ENCODE results near the gene YY2.
A peak's percentile ranks its signal among the peaks of the same experiment; 100 is the strongest.
"Not testable (repeated sequence)": the region's sequence is repeated elsewhere in the genome, so short reads cannot be mapped to it uniquely, and the experiment has no call there.

Gene YY2

GRCh38 chrX:21855937-21856415, at the start of gene YY2:
TSS of gene YY2 (plus strand) at chrX:21855987. CDS start at chrX:21856485, 498 bp downstream.
- no peak for DNase-seq

GRCh38 chrX:21806691-21807090, 49.1 kb upstream of the YY2 start:
- DNase-seq, result no peak

- DNase-seq, result no peak
Measured at GRCh38 chrX:21811832-21812231, 44.0 kb upstream of the YY2 start.

GRCh38 chrX:21812628-21813027, 43.2 kb upstream of the YY2 start:
- DNase-seq, result no peak

GRCh38 chrX:21813612-21814368, 42.0 kb upstream of the YY2 start:
- no peak for DNase-seq

GRCh38 chrX:21816136-21816535, 39.7 kb upstream of the YY2 start:
- no peak for DNase-seq

GRCh38 chrX:21820170-21820569, 35.6 kb upstream of the YY2 start:
- not testable (repeated sequence) for DNase-seq

GRCh38 chrX:21821875-21822274, 33.9 kb upstream of the YY2 start:
- no peak for DNase-seq

- no peak for DNase-seq
Measured at GRCh38 chrX:21831496-21831895, 24.3 kb upstream of the YY2 start.

GRCh38 chrX:21837056-21837455, 18.7 kb upstream of the YY2 start:
- no peak for DNase-seq

GRCh38 chrX:21838937-21839333, 16.9 kb upstream of the YY2 start:
- no peak for DNase-seq

GRCh38 chrX:21839334-21840192, 16.2 kb upstream of the YY2 start, which contains the start of gene MBTPS2:
TSS of gene MBTPS2 (plus strand) at chrX:21839617. CDS start at chrX:21839735, 118 bp downstream.
- DNase-seq, result peak; percentile 72

GRCh38 chrX:21840193-21840545, 15.6 kb upstream of the YY2 start:
- DNase-seq, result no peak

GRCh38 chrX:21843179-21843578, 12.6 kb upstream of the YY2 start:
- no peak for DNase-seq

GRCh38 chrX:21845096-21845495, 10.7 kb upstream of the YY2 start:
- no peak for DNase-seq

GRCh38 chrX:21847342-21847741, 8.4 kb upstream of the YY2 start:
- no peak for DNase-seq

- no peak for DNase-seq
Measured at GRCh38 chrX:21853578-21853977, 2.2 kb upstream of the YY2 start.

- no peak for DNase-seq
Measured at GRCh38 chrX:21856504-21856903, 717 bp downstream of the YY2 start.

GRCh38 chrX:21863241-21863640, 7.5 kb downstream of the YY2 start:
- no peak for DNase-seq

GRCh38 chrX:21865436-21865835, 9.6 kb downstream of the YY2 start:
- DNase-seq, result no peak

GRCh38 chrX:21870494-21870893, 14.7 kb downstream of the YY2 start:
- DNase-seq, result no peak

GRCh38 chrX:21873063-21873775, 17.4 kb downstream of the YY2 start:
- DNase-seq, result no peak

GRCh38 chrX:21874182-21874581, 18.4 kb downstream of the YY2 start:
- not testable (repeated sequence) for DNase-seq
